ENCODE results near the gene PNMA8C.
"Not testable (repeated sequence)": the region's sequence is repeated elsewhere in the genome, so short reads cannot be mapped to it uniquely, and the experiment has no call there.

Gene PNMA8C

DNA sequence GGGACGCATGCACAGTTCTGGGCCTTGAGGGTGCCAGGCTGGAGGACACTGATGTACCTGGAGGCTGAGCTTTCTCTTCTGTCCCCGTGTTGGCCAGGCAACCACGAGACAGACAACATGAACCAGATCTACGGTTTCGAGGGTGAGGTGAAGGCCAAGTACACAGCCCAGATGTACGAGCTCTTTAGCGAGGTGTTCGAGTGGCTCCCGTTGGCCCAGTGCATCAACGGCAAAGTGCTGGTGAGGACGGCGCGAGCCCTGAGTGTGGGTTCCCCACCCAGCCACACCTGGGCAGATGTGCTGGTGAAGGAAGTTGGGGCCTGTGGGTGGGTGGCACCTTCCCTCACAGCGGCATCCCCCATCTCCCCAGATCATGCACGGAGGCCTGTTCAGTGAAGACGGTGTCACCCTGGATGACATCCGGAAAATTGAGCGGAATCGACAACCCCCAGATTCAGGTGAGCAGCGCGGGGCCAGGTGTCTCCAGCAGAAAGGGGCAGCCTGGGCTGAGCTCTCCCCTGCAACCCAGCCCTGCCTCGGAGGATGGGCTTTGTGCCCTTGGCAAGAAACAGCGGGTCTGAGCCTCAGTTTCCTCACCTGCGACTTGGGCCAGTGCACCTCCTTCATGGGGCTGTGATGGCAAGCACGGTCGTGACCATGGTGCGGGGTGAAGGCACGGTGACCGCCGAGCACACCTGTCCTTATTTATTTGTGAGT, 41.6 kb downstream of the PNMA8C start:
- DNase-seq = no peak

DNA sequence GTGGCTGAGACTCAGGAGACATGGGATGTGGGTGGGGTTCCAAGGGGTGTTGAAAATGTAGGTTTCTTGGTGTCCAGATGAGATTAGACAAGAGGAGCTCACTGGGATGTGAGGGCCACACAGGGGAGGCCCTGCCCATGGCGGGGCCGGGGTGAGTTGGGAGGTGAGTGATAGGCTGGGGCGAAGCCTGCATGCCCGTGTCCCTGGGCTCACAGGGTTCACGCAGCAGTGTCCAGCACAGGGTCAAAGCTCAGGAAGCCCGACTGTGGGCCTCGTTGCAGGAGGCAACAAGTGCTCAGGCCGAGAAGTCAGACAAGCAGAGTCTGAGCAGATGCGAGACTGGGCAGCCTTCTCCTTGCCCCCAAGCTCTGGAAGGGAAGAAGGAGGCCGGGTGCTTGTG, 42.6 kb downstream of the PNMA8C start:
- no peak for DNase-seq

DNA sequence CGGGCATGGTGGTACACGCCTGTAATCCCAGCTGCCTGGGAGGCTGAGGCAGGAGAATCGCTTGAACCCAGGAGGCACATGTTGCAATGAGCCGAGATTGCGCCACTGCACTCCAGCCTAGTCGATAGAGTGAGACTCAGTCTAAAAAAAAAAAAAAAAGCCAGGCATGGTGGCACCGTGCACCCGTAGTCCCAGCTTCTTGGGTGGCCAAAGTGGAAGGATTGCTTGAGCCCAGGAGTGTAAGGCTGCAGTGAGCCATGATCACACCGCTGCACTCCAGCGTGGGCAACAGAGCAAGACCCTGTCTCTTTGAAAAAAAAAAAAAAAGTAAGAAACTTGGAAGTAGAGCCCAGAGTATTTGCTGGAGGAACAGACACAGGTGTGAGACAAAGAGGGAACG, 43.1 kb downstream of the PNMA8C start:
- DNase-seq = no peak

DNA sequence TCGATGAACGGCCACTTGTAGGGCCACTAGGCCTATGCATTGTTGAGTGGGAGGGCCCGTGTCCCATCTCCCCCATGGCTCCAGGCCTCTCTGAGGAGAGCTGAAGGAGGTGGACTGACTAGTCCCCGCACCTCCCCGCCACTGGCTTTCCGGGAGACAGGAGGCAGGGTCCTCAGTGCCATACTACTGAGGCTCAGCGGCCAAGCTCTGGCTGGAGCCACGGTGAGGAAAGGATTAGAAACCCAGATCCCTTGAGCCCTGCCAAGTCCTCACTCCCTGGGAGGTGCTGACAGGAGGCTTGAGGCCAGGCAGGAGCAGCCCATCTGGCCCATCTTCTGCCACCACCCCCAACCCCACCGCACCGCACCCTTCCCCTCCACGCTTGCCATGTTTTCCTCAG, 44.3 kb downstream of the PNMA8C start:
- DNase-seq = no peak

DNA sequence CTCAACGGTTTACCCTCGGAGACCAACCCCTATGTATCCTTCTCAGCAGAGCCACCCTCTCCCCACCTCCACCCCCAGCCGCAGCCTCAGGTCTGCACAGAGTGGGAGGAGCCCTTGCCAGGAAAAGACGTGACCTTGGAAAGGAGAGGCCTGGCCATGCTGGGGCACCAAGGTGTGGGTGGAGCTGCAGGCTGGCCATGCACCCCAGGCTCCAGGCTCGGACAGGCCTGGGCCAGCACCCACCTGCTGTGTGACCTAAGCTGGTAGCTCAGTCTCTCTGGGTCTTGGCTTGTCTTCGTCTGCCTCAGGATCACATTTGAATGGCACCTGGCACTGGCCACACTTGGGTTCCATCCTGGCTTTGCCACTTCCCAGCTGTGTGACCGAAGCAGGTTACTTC, 44.9 kb downstream of the PNMA8C start:
- no peak for DNase-seq

DNA sequence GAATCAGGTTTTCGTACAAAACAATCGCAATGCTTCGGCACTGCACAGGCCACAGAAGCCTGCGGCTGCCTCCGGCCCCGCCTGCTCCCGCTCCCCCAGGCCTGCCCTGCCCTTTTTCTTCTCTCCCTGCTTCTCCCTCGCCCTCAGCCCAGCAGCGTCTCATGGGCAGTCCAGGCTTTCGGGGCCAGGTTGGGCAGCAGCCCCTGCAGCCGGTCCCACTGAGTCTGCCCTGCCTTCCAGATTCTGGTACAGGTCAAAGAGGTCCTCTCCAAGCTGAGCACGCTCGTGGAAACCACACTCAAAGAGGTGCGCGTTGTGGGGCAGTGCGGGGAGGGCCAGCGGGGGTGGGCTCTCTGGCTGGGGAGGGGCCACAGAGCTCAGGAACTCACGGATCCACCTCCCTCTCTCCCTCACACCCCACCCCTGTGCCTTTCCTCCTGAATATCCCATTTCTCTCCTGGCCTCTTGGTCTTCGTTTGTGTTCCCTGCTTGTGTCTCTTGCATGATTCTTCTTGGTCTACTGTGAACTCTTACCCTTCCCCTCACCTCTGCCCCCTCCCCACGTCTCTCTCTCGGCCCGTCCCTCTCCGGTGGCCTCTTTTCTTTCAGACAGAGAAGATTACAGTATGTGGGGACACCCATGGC, 45.4 kb downstream of the PNMA8C start:
- DNase-seq = no peak

DNA sequence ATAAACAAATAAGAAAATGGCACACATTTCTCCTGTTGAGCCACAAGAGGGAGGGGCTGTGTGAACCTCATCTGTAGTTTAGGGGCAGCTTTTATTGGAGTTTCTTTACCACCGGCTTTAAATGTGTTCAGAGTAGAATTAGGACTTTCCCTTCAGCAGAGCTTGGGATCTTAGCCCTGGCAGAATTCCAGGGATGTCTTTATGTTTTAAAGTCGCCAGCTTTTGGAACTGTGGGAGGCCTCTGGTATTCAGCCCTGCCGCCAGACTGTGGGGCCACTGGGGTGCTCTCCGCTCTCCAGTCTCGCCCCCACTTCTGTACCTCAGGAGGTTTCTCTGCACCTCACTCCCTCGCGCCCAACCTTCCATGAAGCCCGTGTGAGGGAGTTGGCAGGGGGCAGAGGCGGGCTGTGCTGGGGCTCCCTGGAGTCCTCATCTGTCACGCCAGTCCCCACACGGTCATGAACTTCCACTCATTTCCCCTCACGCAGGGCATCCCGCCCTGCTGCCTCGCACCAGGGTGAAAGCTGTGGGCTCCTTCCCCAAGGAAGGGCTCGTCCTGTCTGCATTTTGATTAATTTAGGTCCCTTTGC, 46.9 kb downstream of the PNMA8C start:
- DNase-seq = no peak

DNA sequence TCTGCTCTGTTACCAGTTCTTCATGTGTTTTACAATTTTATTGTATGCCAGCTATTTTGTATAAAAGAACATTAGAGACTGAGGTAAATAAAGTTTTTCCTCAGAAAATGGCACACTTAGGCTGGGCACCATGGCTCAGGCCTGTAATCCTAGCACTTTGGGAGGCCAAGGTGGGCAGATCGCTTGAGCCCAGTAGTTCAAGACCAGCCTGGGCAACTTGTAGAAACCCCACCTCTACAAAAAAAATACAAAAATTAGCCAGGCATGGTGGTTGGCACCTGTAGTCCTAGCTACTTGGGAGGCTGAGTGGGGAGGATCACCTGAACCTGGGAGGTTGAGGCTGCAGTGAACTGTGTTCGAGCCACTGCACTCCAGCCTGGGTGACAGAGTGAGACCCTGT, 47.4 kb downstream of the PNMA8C start:
- no peak for DNase-seq

DNA sequence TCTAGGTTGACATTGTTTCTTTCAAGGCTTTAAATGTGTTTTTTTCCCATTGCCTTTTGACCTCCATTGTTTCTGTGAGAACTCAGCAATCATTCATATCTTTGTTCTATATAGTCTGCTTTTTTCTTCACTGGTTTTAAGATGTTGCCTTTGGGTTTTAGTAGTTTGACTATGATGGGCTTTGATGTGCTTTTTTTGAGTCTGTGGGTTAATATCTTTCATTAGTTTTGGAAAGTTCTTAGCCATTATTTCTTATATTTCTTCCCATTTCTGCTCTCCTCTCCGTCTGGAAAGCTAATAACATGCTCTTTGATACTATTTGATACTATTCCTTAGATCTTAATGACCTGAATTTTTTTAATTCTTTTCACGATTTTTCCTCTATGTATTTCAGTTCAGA, 48.0 kb downstream of the PNMA8C start:
- no peak for DNase-seq

DNA sequence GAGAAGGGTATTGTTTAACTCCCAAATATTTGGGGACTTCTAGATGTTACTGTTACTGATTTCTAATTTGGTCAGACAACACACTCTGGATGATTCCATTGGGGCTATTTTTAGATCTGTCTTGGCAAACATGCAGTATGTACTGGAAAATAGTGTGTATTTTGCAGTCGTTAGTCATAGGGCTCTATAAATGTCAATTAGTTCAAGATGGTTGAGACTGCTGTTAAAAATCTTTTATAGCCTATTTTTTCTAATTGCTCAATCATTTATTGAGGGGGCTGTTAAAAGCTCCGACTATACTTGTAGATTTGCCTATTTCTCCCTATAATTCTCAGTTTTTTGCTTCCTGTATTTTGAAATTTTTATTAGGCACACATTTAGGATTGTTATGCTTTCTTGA, 50.5 kb downstream of the PNMA8C start:
- DNase-seq = no peak

DNA sequence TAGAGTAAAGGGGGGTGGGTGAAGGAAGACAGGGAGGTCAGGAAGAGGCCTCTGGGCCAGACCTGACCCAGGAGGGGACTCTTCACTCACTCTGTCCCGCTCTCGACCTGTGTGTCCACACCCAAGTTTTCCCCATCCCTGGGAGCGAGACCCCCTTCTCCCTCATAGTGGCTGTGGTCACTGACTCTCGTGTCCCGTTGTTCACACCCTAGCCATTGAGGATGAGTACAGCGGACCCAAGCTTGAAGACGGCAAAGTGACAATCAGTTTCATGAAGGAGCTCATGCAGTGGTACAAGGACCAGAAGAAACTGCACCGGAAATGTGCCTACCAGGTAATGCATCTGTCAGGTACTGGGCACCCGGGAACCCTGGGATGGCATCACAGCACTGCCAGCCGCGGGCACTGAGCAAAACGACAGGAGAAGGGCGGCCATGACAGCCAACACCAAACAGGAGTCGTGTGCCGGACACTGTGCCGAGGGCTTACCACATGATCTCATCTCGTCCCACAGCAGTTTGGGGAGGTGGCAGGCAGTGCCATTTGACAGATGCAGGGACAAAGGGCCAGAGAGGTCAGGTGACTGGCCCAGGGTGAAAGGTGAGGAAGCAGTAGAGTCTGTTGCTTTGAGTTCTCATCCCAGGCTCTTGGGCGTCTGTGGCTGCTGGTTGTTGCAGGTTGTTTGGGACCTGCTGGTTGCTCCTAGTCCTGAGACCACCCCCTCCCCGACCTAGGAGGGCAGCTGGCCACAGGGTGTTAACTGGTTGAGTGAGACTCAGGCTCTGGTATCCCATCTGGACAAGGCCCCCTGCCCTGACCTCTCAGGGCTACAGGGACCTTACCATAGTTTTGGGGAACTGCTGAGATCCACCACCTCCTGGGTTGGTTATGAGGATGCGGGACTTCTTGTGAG, 52.2 kb downstream of the PNMA8C start:
- DNase-seq = no peak

DNA sequence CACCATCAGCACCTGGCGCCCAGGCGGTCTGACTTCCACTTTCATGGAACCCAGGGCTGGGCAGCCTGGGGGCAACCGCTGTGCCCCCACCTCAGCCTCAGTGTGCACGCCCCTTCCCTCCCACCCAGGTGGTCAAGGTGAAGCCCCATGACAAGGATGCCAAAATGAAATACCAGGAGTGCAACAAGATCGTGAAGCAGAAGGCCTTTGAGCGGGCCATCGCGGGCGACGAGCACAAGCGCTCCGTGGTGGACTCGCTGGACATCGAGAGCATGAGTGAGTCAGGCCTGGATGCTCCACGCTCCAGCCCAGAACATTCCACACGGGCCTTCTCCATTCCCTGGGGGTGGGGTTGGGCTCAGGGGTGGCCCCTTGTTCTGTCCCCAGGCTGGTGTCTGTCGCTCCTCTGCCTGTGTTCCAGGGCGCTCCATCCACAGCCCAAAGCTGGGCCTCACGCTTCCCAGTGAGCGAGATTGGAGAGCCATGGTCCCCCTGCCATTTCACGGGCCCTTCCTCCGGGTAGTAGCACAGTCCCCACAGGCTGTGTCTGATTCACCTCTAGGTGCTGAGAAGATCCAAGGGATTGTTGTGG, 53.2 kb downstream of the PNMA8C start:
- not testable (repeated sequence) for DNase-seq
